ENCODE data around the gene VMAC.
"Not testable (repeated sequence)": the region's sequence is repeated elsewhere in the genome, so short reads cannot be mapped to it uniquely, and the experiment has no call there.

VMAC gene

DNA sequence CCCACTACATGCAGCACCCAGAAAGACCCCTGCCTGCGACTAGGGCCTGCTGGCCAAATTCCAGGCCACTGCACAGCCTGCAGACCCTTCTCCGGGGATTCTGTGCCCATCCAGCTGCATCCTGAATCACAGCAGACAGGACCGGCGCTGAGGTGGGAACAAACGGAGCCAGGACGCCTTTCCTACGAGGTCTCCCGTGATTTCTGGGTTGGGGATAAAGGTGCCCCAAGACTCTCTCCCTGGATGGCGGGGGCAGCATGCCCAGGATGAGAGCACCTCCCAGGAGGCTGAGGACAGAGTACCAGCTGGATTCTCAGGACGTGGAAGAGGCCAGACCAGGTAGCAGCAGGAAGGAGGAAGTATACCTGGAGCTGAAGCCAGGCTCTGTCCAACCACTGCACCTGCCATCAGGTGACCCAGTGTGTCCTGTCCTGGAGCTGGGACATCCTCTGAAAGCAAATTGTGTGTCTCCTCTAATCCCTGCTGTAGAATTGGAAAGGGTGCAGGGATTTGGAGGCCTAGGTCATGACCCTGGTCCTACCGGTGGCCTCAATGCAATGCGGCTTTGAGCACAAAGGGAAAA lies 31.0 kb upstream of the VMAC start:
- H3K4me3 ChIP-seq (ENCODE audit: low read depth, low read length) = no peak overlapping the region
- no peaks in the 10 kb centered on the region for H3K27me3 ChIP-seq (ENCODE audit: control insufficient read depth, insufficient read depth, low read length)
- H3K27ac ChIP-seq (ENCODE audit: low read depth, low read length) = no peak overlapping the region
- H3K36me3 ChIP-seq (ENCODE audit: control insufficient read depth, insufficient read depth, low read length) = no peaks in the 10 kb centered on the region
- no peak overlapping the region for H3K9ac ChIP-seq (ENCODE audit: low read depth, low read length)
- H3K4me1 ChIP-seq (ENCODE audit: control insufficient read depth, insufficient read depth, low read length) = no peaks in the 10 kb centered on the region
- H3K9me3 ChIP-seq (ENCODE audit: control insufficient read depth, insufficient read depth, low read length) = no peaks in the 10 kb centered on the region

DNA sequence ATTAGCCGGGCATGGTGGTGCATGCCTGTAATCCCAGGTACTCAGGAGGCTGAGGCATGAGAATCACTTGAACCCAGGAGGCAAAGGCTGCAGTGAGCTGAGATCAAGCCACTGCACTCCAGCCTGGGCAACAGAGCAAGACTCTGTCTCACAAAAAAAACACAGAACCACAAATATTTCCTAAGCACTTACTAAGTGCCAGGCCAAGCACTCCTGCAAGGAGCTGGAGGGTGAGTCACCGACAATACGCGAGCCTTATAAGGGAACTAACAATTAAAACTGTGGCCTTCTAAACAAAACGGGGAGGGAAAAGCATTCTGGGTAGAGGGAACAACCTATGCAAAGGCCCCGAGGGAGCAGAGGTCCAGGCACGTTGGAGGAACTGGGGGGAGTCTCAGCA lies 30.2 kb upstream of the VMAC start:
- H3K4me1 ChIP-seq (ENCODE audit: control insufficient read depth, insufficient read depth, low read length); H3K9me3 ChIP-seq (ENCODE audit: control insufficient read depth, insufficient read depth, low read length); H3K27me3 ChIP-seq (ENCODE audit: control insufficient read depth, insufficient read depth, low read length); H3K36me3 ChIP-seq (ENCODE audit: control insufficient read depth, insufficient read depth, low read length); H3K9ac ChIP-seq (ENCODE audit: low read depth, low read length); H3K27ac ChIP-seq (ENCODE audit: low read depth, low read length); H3K4me3 ChIP-seq (ENCODE audit: low read depth, low read length): not testable (repeated sequence)

DNA sequence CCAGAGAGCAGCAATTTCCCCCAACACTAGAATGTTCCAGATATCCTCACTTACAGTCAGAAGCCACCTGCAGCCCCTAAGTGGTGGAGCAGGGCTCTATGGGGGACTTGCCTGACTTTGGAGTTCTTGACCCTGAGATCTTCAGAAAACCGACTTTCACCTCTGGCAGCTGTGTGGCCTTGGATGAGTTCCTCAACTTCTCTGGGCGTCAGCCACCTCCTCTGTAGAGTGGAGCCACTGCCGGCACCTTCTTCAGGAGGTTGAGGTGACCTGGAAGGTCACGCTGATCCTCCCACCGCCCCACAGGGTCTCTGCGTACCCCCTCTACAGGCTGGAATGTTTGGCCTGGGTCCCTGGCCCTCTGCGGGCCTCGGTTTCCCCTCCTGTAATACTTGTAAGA lies 27.2 kb upstream of the VMAC start:
- no peak overlapping the region for H3K4me3 ChIP-seq (ENCODE audit: low read depth, low read length)
- no peak overlapping the region for H3K27ac ChIP-seq (ENCODE audit: low read depth, low read length)
- H3K4me1 ChIP-seq (ENCODE audit: control insufficient read depth, insufficient read depth, low read length) = peaks cover 6% of the 10 kb centered on the region; the same call in 1 of the 2 replicates
- H3K9ac ChIP-seq (ENCODE audit: low read depth, low read length) = no peak overlapping the region
- no peaks in the 10 kb centered on the region for H3K36me3 ChIP-seq (ENCODE audit: control insufficient read depth, insufficient read depth, low read length)
- H3K27me3 ChIP-seq (ENCODE audit: control insufficient read depth, insufficient read depth, low read length) = no peaks in the 10 kb centered on the region
- H3K9me3 ChIP-seq (ENCODE audit: control insufficient read depth, insufficient read depth, low read length) = no peaks in the 10 kb centered on the region

DNA sequence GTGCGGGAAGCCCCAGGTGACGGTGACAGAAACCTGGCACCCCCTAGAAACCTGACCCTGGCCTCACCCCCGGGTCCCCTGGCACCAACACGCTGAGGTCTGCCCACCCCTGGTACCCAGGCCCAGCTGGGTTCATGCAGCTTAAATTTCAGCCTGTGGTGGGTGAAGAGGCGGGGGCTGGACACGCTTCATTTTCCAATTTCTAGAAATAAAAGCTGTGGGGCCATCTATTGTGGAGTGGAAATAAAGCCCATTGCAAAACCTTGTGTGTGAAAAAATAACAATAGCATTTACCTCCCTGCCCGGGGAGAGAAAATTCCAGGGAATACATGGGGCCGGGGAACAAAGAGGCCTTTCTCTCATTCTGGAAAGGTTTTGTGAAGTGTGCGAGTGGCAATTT lies 26.8 kb upstream of the VMAC start:
- Histone ChIP-seq H3K4me1 (ENCODE audit: control insufficient read depth, insufficient read depth, low read length) (peaks cover 6% of the 10 kb centered on the region; the same call in 1 of the 2 replicates), H3K9ac (ENCODE audit: low read depth, low read length) (no peak overlapping the region), H3K4me3 (ENCODE audit: low read depth, low read length) (no peak overlapping the region), H3K27ac (ENCODE audit: low read depth, low read length) (no peak overlapping the region), H3K27me3 (ENCODE audit: control insufficient read depth, insufficient read depth, low read length) (no peaks in the 10 kb centered on the region), H3K9me3 (ENCODE audit: control insufficient read depth, insufficient read depth, low read length) (no peaks in the 10 kb centered on the region), H3K36me3 (ENCODE audit: control insufficient read depth, insufficient read depth, low read length) (no peaks in the 10 kb centered on the region)

DNA sequence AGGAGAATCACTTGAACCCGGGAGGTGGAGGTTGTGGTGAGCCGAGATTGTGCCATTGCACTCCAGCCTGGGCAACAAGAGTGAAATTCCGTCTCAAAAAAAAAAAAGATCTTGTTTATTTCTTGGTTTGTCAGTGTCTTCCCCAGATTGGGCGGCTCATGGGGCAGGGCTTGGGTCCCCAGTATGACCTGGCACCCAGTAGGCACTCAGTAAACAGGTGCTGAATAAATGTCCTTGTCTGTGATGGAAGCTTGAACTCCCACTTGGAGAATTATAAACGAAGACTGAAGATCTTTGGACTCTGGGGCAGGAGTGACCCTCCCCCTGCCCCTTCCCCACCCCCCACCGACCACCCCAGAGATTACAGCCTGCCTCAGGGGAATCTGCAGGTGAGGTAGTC lies 24.5 kb upstream of the VMAC start:
- Histone ChIP-seq H3K27ac (ENCODE audit: low read depth, low read length) (peak overlapping the region; percentile 20), H3K27me3 (ENCODE audit: control insufficient read depth, insufficient read depth, low read length) (no peaks in the 10 kb centered on the region), H3K4me1 (ENCODE audit: control insufficient read depth, insufficient read depth, low read length) (peaks cover 6% of the 10 kb centered on the region; the same call in 1 of the 2 replicates), H3K4me3 (ENCODE audit: low read depth, low read length) (no peak overlapping the region), H3K9ac (ENCODE audit: low read depth, low read length) (no peak overlapping the region), H3K9me3 (ENCODE audit: control insufficient read depth, insufficient read depth, low read length) (no peaks in the 10 kb centered on the region), H3K36me3 (ENCODE audit: control insufficient read depth, insufficient read depth, low read length) (no peaks in the 10 kb centered on the region)

DNA sequence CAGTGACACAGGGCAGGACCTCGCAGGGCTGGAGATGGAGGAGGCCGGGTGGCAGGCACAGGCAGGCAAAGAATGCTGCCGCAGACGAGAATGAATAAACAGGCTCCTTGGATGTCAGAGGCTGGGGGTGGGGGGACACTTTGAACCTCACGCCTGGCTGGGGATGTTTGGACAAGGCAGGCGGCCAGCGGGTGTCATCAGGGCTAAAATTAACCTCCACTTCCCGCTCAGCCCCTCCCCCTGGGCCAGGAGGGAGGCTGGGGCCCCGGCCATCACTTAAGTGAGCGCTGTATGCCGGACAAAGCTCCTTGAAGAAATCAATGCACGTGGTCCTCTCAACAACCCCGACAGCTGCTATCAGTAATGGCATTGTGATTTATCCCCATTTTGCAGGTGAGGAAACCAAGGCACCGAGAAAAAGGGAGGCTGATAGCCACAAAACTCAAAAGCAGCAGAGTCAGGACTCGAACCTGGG lies 24.0 kb upstream of the VMAC start:
- Histone ChIP-seq H3K9ac (ENCODE audit: low read depth, low read length) (no peak overlapping the region), H3K4me3 (ENCODE audit: low read depth, low read length) (no peak overlapping the region), H3K27ac (ENCODE audit: low read depth, low read length) (peak overlapping the region; percentile 20), H3K4me1 (ENCODE audit: control insufficient read depth, insufficient read depth, low read length) (peaks cover 6% of the 10 kb centered on the region; the same call in 1 of the 2 replicates), H3K36me3 (ENCODE audit: control insufficient read depth, insufficient read depth, low read length) (no peaks in the 10 kb centered on the region), H3K27me3 (ENCODE audit: control insufficient read depth, insufficient read depth, low read length) (no peaks in the 10 kb centered on the region), H3K9me3 (ENCODE audit: control insufficient read depth, insufficient read depth, low read length) (no peaks in the 10 kb centered on the region)

DNA sequence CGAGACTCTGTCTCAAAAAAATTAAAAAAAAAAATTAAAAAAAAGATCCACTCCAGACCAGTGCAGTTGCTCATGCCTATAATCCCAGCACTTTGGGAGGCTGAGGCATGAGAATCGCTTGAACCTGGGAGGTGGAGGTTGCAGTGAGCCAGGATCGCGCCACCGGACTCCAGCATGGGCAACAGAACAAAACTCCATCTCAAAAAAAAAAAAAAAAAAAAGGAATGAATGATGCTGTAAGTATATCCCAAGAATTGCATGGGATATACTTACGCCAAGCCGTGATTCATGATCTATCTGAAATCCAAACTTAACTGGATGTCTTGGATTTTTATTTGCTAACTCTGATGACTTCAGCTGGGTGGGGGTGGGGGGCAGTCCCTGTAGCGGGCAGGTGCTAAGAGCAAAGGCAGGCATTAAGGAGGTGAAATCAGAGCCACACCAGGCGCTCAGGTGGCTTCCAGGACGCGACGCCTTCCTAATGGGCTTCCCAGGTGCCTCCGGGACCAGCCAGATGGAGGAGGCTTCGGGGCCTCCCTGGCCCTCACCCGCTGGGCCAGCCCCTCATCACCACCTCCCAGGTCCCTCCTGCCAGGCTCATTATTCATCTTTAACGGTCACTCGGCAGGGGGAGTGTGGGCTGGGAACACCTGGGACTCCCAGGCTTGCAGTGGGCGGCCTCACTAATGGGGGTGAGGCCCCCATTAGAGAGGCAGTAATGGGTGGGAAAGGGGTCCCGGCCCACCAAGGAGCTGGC lies 23.0 kb upstream of the VMAC start:
- Histone ChIP-seq H3K27ac (ENCODE audit: low read depth, low read length) (no peak overlapping the region), H3K9me3 (ENCODE audit: control insufficient read depth, insufficient read depth, low read length) (no peaks in the 10 kb centered on the region), H3K27me3 (ENCODE audit: control insufficient read depth, insufficient read depth, low read length) (no peaks in the 10 kb centered on the region), H3K9ac (ENCODE audit: low read depth, low read length) (no peak overlapping the region), H3K4me3 (ENCODE audit: low read depth, low read length) (no peak overlapping the region), H3K36me3 (ENCODE audit: control insufficient read depth, insufficient read depth, low read length) (no peaks in the 10 kb centered on the region), H3K4me1 (ENCODE audit: control insufficient read depth, insufficient read depth, low read length) (peaks cover 6% of the 10 kb centered on the region; the same call in 1 of the 2 replicates)

DNA sequence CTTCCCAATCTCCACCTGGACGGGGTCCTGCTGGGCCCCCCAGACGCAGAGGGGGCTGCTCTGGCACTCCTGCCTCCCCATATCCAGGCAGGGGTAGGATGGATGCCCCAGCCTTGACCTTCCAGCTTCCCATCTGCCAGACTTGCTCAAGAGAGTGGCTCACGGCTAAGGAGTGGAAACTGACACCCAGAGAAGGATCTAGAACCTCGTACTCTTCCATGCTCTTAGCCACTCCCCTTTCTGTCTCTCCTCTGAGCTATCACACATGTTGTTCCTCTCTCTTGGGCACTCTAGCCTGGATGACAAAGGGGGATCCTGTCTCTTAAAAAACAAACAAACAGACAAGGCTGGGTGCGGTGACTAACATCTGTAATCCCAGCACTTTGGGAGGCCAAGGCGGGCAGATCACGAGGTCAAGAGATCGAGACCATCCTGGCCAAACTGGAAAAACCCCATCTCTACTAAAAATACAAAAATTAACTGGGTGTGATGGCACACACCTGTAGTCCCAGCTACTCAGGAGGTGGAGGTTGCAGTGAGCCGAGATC lies 22.2 kb upstream of the VMAC start:
- H3K36me3 ChIP-seq (ENCODE audit: control insufficient read depth, insufficient read depth, low read length) = no peaks in the 10 kb centered on the region
- H3K4me3 ChIP-seq (ENCODE audit: low read depth, low read length) = no peak overlapping the region
- H3K27ac ChIP-seq (ENCODE audit: low read depth, low read length) = no peak overlapping the region
- peaks cover 6% of the 10 kb centered on the region; the same call in 1 of the 2 replicates for H3K4me1 ChIP-seq (ENCODE audit: control insufficient read depth, insufficient read depth, low read length)
- no peaks in the 10 kb centered on the region for H3K9me3 ChIP-seq (ENCODE audit: control insufficient read depth, insufficient read depth, low read length)
- no peak overlapping the region for H3K9ac ChIP-seq (ENCODE audit: low read depth, low read length)
- no peaks in the 10 kb centered on the region for H3K27me3 ChIP-seq (ENCODE audit: control insufficient read depth, insufficient read depth, low read length)

DNA sequence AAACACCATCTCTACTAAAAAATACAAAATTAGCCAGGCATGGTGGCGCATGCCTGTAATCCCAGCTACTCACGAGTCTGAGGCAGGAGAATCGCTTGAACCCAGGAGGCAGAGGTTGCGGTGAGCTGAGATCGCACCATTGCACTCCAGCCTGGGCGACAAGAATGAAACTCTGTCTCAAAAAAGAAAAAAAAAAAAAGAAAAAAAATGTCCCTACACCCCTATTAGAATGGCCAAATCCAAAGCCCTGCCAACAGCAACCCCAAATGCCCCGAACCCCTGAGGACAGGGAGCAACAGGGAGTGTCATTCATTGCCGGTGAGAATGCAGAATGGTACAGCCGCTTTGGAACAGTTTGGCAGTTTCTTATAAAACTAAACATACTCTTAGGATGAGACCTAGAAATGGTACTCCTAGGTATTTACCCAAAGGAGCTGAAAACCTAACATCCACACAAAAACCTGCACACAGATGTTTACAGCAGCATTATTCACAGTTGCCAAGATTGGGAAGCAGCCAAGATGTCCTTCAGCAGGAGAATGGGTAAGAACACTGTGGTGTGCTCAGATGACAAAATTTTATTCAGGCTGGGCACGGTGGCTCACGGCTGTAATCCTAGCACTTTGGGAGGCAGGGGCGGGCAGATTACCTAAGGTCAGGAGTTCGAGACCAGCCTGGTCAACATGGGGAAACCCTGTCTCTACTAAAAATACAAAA lies 21.4 kb upstream of the VMAC start:
- H3K27ac ChIP-seq (ENCODE audit: low read depth, low read length); H3K27me3 ChIP-seq (ENCODE audit: control insufficient read depth, insufficient read depth, low read length); H3K4me3 ChIP-seq (ENCODE audit: low read depth, low read length); H3K9ac ChIP-seq (ENCODE audit: low read depth, low read length); H3K9me3 ChIP-seq (ENCODE audit: control insufficient read depth, insufficient read depth, low read length); H3K36me3 ChIP-seq (ENCODE audit: control insufficient read depth, insufficient read depth, low read length); H3K4me1 ChIP-seq (ENCODE audit: control insufficient read depth, insufficient read depth, low read length): not testable (repeated sequence)

DNA sequence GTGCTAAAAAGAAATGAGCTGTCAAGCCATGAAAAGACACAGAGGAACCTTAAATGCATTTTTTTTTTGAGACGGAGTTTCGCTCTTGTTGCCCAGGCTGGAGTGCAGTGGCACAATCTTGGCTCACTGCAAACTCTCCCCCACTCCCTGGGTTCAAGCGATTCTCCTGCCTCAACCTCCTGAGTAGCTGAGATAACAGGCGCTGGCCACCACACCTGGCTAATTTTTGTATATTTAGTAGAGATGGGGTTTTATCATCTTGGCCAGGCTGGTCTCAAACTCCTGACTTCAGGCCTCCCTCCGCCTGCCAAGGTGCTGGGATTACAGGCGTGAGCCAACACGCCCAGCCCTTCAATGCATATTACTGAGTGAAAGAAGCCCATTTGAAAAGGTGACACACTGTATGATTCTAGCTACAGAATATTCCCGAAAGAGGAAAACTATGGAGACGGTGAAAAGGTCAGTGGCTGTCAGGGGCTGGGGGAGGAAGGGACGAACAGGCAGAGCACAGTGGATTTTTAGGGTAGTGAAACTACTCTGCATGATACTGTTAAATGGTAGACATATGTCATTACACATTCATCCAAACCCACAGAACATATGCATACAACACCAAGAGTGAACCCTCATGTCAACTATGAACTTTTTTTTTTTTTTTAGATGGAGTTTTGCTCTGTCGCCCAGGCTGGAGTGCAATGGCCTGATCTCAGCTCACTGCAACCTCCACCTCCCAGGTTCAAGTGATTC lies 20.4 kb upstream of the VMAC start:
- not testable (repeated sequence) for H3K9ac ChIP-seq (ENCODE audit: low read depth, low read length); H3K36me3 ChIP-seq (ENCODE audit: control insufficient read depth, insufficient read depth, low read length); H3K27ac ChIP-seq (ENCODE audit: low read depth, low read length); H3K4me1 ChIP-seq (ENCODE audit: control insufficient read depth, insufficient read depth, low read length); H3K27me3 ChIP-seq (ENCODE audit: control insufficient read depth, insufficient read depth, low read length); H3K9me3 ChIP-seq (ENCODE audit: control insufficient read depth, insufficient read depth, low read length); H3K4me3 ChIP-seq (ENCODE audit: low read depth, low read length)

Measured in HUES48 (cell line).